Astrocyte (in vitro differentiated cells and primary cell): Measurements from ENCODE around the gene LSM11. TPM values are rescaled to one million over a fixed set of nuclear protein-coding genes. Genes with fewer than 3 reads are reported as not detected.

Experiments used
- DNase-seq: peaks from one replicate; pipeline ENCODE4 v3.0.0-alpha.2; 2010; ENCODE audit warnings: low read depth
- FAIRE-seq: peaks from 2 replicates; lab custom pipeline; 2011; peaks lifted over from hg19 to GRCh38; lab: Jason Lieb, UNC
- H2AFZ ChIP-seq: 2 replicates; pipeline ENCODE4 v1.6.0; 2012; ENCODE audit warnings: low read depth, low read length, inconsistent platforms
- H3K27ac ChIP-seq: 2 replicates; pipeline ENCODE4 v1.5.1; 2011; ENCODE audit warnings: low read depth, low read length, inconsistent platforms
- H3K27me3 ChIP-seq: 2 replicates; pipeline ENCODE4 v1.6.0; 2011; ENCODE audit warnings: low read length, inconsistent platforms; ENCODE audit not compliant: insufficient read depth
- H3K36me3 ChIP-seq: 2 replicates; pipeline ENCODE4 v1.5.1; 2011; ENCODE audit warnings: low read length, inconsistent platforms; ENCODE audit not compliant: insufficient read depth
- H3K4me1 ChIP-seq: 2 replicates; pipeline ENCODE4 v1.5.1; 2011; ENCODE audit warnings: low read length, inconsistent platforms; ENCODE audit not compliant: insufficient read depth
- H3K4me2 ChIP-seq: 2 replicates; pipeline ENCODE4 v1.6.0; 2012; ENCODE audit warnings: low read length, inconsistent platforms
- H3K4me3 ChIP-seq: 2 replicates; pipeline ENCODE4 v1.5.1; 2011; ENCODE audit warnings: low read depth, mild to moderate bottlenecking, low read length, inconsistent platforms; ENCODE audit not compliant: insufficient read depth
- H3K79me2 ChIP-seq: 2 replicates; pipeline ENCODE4 v1.6.0; 2012; ENCODE audit warnings: mild to moderate bottlenecking, low read length, inconsistent platforms; ENCODE audit not compliant: insufficient read depth
- H3K9ac ChIP-seq: 2 replicates; pipeline ENCODE4 v1.6.0; 2012; ENCODE audit warnings: mild to moderate bottlenecking, low read length, inconsistent platforms
- H3K9me3 ChIP-seq: 2 replicates; pipeline ENCODE4 v1.5.1; 2012; ENCODE audit warnings: low read depth, mild to moderate bottlenecking, low read length, inconsistent platforms; ENCODE audit not compliant: insufficient read depth
- H4K20me1 ChIP-seq: 2 replicates; pipeline ENCODE4 v1.6.0; 2012; ENCODE audit warnings: low read length, inconsistent platforms; ENCODE audit not compliant: insufficient read depth
- H3K27ac Mint-ChIP-seq: one replicate; pipeline ENCODE4 v1.8.0; 2021; ENCODE audit warnings: mild to moderate bottlenecking, mixed read lengths; ENCODE audit not compliant: unreplicated experiment
- H3K27me3 Mint-ChIP-seq: one replicate; pipeline ENCODE4 v1.8.0; 2021; ENCODE audit warnings: low read depth, mixed read lengths; ENCODE audit not compliant: unreplicated experiment
- H3K36me3 Mint-ChIP-seq: one replicate; pipeline ENCODE4 v1.8.0; 2021; ENCODE audit warnings: low read depth, mixed read lengths; ENCODE audit not compliant: unreplicated experiment
- H3K4me1 Mint-ChIP-seq: one replicate; pipeline ENCODE4 v1.8.0; 2021; ENCODE audit warnings: low read depth, mixed read lengths; ENCODE audit not compliant: unreplicated experiment
- H3K4me3 Mint-ChIP-seq: one replicate; pipeline ENCODE4 v1.8.0; 2021; ENCODE audit warnings: mild to moderate bottlenecking, moderate library complexity, mixed read lengths; ENCODE audit not compliant: unreplicated experiment
- H3K9me3 Mint-ChIP-seq: one replicate; pipeline ENCODE4 v1.8.0; 2021; ENCODE audit warnings: mild to moderate bottlenecking, mixed read lengths; ENCODE audit not compliant: unreplicated experiment
- CTCF ChIP-seq: IDR thresholded peaks from 2 replicates; pipeline ENCODE4 v1.5.1; 2011; ENCODE audit warnings: low read depth, mild to moderate bottlenecking, inconsistent platforms, low read length, moderate library complexity; ENCODE audit not compliant: insufficient read depth
- EZH2 ChIP-seq: IDR thresholded peaks from 2 replicates; pipeline ENCODE4 v1.6.1; 2012; ENCODE audit warnings: mild to moderate bottlenecking, low read length, inconsistent platforms; ENCODE audit not compliant: insufficient read depth
- total RNA-seq: library from RNA; stranded (reverse); gene quantifications from 2 replicates; pipeline ENCODE4 v1.2.1, GENCODE V29; 2021

LSM11 gene
- total RNA-seq, 1 donor from 2014 or later = 4.7 TPM

- H2AFZ ChIP-seq = no peak overlapping the region
- H3K9ac ChIP-seq = no peak overlapping the region
- Mint-ChIP-seq H3K4me3 (no peak overlapping the region), H3K36me3 (peaks cover 4% of the 10 kb centered on the region), H3K27me3 (no peaks in the 10 kb centered on the region), H3K4me1 (peaks cover 4% of the 10 kb centered on the region), H3K9me3 (no peaks in the 10 kb centered on the region), H3K27ac (no peak overlapping the region)
- no peaks in the 10 kb centered on the region for H3K36me3 ChIP-seq
- FAIRE-seq (no peak), DNase-seq (no peak)
- H3K27me3 ChIP-seq = peaks cover 2% of the 10 kb centered on the region
- no peak overlapping the region for H3K4me2 ChIP-seq
- no peaks in the 10 kb centered on the region for H3K4me1 ChIP-seq
- no peak overlapping the region for H3K27ac ChIP-seq
- no peaks in the 10 kb centered on the region for H3K9me3 ChIP-seq
- no peak overlapping the region for H3K4me3 ChIP-seq
- no peaks in the 10 kb centered on the region for H4K20me1 ChIP-seq
- no peak for TF ChIP-seq EZH2
- no peak for TF ChIP-seq CTCF
- no peaks in the 10 kb centered on the region for H3K79me2 ChIP-seq
Observed at GRCh38 chr5:157779221-157779620, 35.7 kb downstream of the LSM11 start.

- H3K9ac ChIP-seq = no peak overlapping the region
- no peaks in the 10 kb centered on the region for H3K27me3 ChIP-seq
- no peak overlapping the region for H2AFZ ChIP-seq
- peaks cover 24% of the 10 kb centered on the region for H3K36me3 ChIP-seq
- H3K4me1 Mint-ChIP-seq = peaks cover 4% of the 10 kb centered on the region
- DNase-seq (no peak), FAIRE-seq (no peak)
- H3K79me2 ChIP-seq = no peaks in the 10 kb centered on the region
- no peak overlapping the region for H3K27ac Mint-ChIP-seq
- no peak overlapping the region for H3K4me3 Mint-ChIP-seq
- no peaks in the 10 kb centered on the region for H3K9me3 Mint-ChIP-seq
- peaks cover 13% of the 10 kb centered on the region for H4K20me1 ChIP-seq
- no peak overlapping the region for H3K4me2 ChIP-seq
- no peaks in the 10 kb centered on the region for H3K9me3 ChIP-seq
- TF ChIP-seq CTCF = no peak
- TF ChIP-seq EZH2 = no peak
- peaks cover 8% of the 10 kb centered on the region for H3K36me3 Mint-ChIP-seq
- H3K27me3 Mint-ChIP-seq = no peaks in the 10 kb centered on the region
- no peak overlapping the region for H3K4me3 ChIP-seq
- H3K4me1 ChIP-seq = no peaks in the 10 kb centered on the region
- H3K27ac ChIP-seq = no peak overlapping the region
Observed at GRCh38 chr5:157785801-157786200, 42.3 kb downstream of the LSM11 start.

GRCh38 chr5:157793301-157793700 lies 49.8 kb downstream of the LSM11 start:
- H3K27ac ChIP-seq = no peak overlapping the region
- peaks cover 4% of the 10 kb centered on the region for H3K36me3 Mint-ChIP-seq
- no peak overlapping the region for H3K4me2 ChIP-seq
- no peaks in the 10 kb centered on the region for H3K27me3 Mint-ChIP-seq
- H3K27ac Mint-ChIP-seq = no peak overlapping the region
- peaks cover 17% of the 10 kb centered on the region for H3K36me3 ChIP-seq
- H3K9ac ChIP-seq = no peak overlapping the region
- no peaks in the 10 kb centered on the region for H3K9me3 Mint-ChIP-seq
- TF ChIP-seq CTCF = no peak
- TF ChIP-seq EZH2 = no peak
- H3K9me3 ChIP-seq = no peaks in the 10 kb centered on the region
- peaks cover 8% of the 10 kb centered on the region for H4K20me1 ChIP-seq
- no peak overlapping the region for H2AFZ ChIP-seq
- no peak for DNase-seq
- no peaks in the 10 kb centered on the region for H3K4me1 ChIP-seq
- H3K27me3 ChIP-seq = no peaks in the 10 kb centered on the region
- H3K4me3 Mint-ChIP-seq = no peak overlapping the region
- H3K79me2 ChIP-seq = peaks cover 3% of the 10 kb centered on the region
- no peak for FAIRE-seq
- no peak overlapping the region for H3K4me3 ChIP-seq
- H3K4me1 Mint-ChIP-seq = no peaks in the 10 kb centered on the region
